Neural cell (in vitro differentiated cells): ENCODE results near the gene SLC6A8. TPM values are rescaled to one million over a fixed set of nuclear protein-coding genes. Genes with fewer than 3 reads are reported as not detected.

ENCODE experiments used
- H2AFZ ChIP-seq: fragments of 200-600, 300-800 bp; sonication (generic), shearing (Covaris generic); 2 replicates; pipeline ENCODE4 v1.6.0; 2014; ENCODE audit warnings: low read depth, mild to moderate bottlenecking, antibody characterized with exemption, low read length, moderate library complexity
- H3F3A ChIP-seq: fragments of 200-600 bp; shearing (Covaris generic); 2 replicates; pipeline ENCODE4 v1.6.1; 2016; ENCODE audit warnings: mild to moderate bottlenecking, moderate library complexity, mixed read lengths, antibody characterized with exemption, low read length; ENCODE audit not compliant: insufficient read depth, poor library complexity, severe bottlenecking
- H3K27ac ChIP-seq: fragments of 200-600, 300-800 bp; sonication (generic), shearing (Covaris generic); 2 replicates; pipeline ENCODE4 v1.5.1; 2014; ENCODE audit warnings: mild to moderate bottlenecking, low read length, moderate library complexity
- H3K27me3 ChIP-seq: fragments of 300-800, 200-600 bp; sonication (generic), shearing (Covaris generic); 2 replicates; pipeline ENCODE4 v1.6.0; 2014; ENCODE audit warnings: mild to moderate bottlenecking, low read depth, low read length, moderate library complexity; ENCODE audit not compliant: insufficient read depth
- H3K36me3 ChIP-seq: fragments of 300-800, 200-600 bp; sonication (generic), shearing (Covaris generic); 2 replicates; pipeline ENCODE4 v1.5.1; 2014; ENCODE audit warnings: mild to moderate bottlenecking, antibody characterized with exemption, low read length, moderate library complexity; ENCODE audit not compliant: insufficient read depth
- H3K4me2 ChIP-seq: fragments of 300-800, 200-600 bp; sonication (generic), shearing (Covaris generic); 2 replicates; pipeline ENCODE4 v1.6.0; 2014; ENCODE audit warnings: mild to moderate bottlenecking, low read length
- H3K4me3 ChIP-seq: fragments of 300-800, 200-600 bp; sonication (generic), shearing (Covaris generic); 2 replicates; pipeline ENCODE4 v1.5.1; 2014; ENCODE audit warnings: mild to moderate bottlenecking, low read length, moderate library complexity
- H3K79me2 ChIP-seq: fragments of 200-600 bp; shearing (Covaris generic); replicated peaks from 2 replicates; pipeline ENCODE4 v1.6.0; 2014; ENCODE audit warnings: mild to moderate bottlenecking, low read length, moderate library complexity; ENCODE audit not compliant: insufficient read depth
- H3K9ac ChIP-seq: fragments of 300-800, 200-600 bp; sonication (generic), shearing (Covaris generic); 2 replicates; pipeline ENCODE4 v1.6.1; 2016; ENCODE audit warnings: mild to moderate bottlenecking, low read length, mixed read lengths
- H3K9me2 ChIP-seq: fragments of 200-600 bp; shearing (Covaris generic); 2 replicates; pipeline ENCODE4 v1.6.1; 2016; ENCODE audit warnings: mild to moderate bottlenecking, low read length, mixed read lengths; ENCODE audit not compliant: insufficient read depth
- H3K9me3 ChIP-seq: fragments of 200-600, 300-800 bp; sonication (generic), shearing (Covaris generic); 2 replicates; pipeline ENCODE4 v1.6.1; 2016; ENCODE audit warnings: mild to moderate bottlenecking, mixed run types, low read length, moderate library complexity, mixed read lengths
- H4K20me1 ChIP-seq: fragments of 200-600 bp; shearing (Covaris generic); 2 replicates; pipeline ENCODE4 v1.6.1; 2016; ENCODE audit warnings: mild to moderate bottlenecking, mixed run types; ENCODE audit not compliant: insufficient read depth
- CTCF ChIP-seq: fragments of 450-650 bp; IDR thresholded peaks from 2 replicates; pipeline ENCODE4 v1.5.1; 2014; ENCODE audit warnings: antibody characterized with exemption, mild to moderate bottlenecking, moderate library complexity; ENCODE audit not compliant: poor library complexity, severe bottlenecking
- EP300 ChIP-seq: fragments of 450-650 bp; conservative IDR thresholded peaks from 2 replicates; pipeline ENCODE4 v1.6.1; 2014; ENCODE audit warnings: antibody characterized with exemption, mild to moderate bottlenecking, moderate library complexity; ENCODE audit not compliant: poor library complexity, severe bottlenecking
- EZH2 ChIP-seq: fragments of 200-600, 300-800 bp; shearing (Covaris generic), sonication (generic); IDR thresholded peaks from 2 replicates; pipeline ENCODE4 v1.6.1; 2014; ENCODE audit warnings: antibody characterized with exemption, low read length, borderline replicate concordance, mild to moderate bottlenecking; ENCODE audit not compliant: insufficient read depth, poor library complexity, severe bottlenecking
- MXI1 ChIP-seq: fragments of 450-650 bp; conservative IDR thresholded peaks from 2 replicates; pipeline ENCODE4 v1.6.1; 2014; ENCODE audit warnings: antibody characterized with exemption, mild to moderate bottlenecking; ENCODE audit not compliant: poor library complexity, severe bottlenecking
- POLR2AphosphoS5 ChIP-seq: IDR thresholded peaks from 2 replicates; pipeline ENCODE4 v1.6.1; 2012
- RAD21 ChIP-seq: fragments of 450-650 bp; conservative IDR thresholded peaks from 2 replicates; pipeline ENCODE4 v1.6.1; 2014; ENCODE audit warnings: antibody characterized with exemption, mild to moderate bottlenecking, moderate library complexity
- REST ChIP-seq: IDR thresholded peaks from 2 replicates; pipeline ENCODE4 v1.6.1; 2012; ENCODE audit warnings: borderline replicate concordance
- SMC3 ChIP-seq: fragments of 450-650 bp; conservative IDR thresholded peaks from 2 replicates; pipeline ENCODE4 v1.6.1; 2014; ENCODE audit warnings: antibody characterized with exemption, mild to moderate bottlenecking, moderate library complexity; ENCODE audit not compliant: poor library complexity
- TAF1 ChIP-seq: IDR thresholded peaks from 2 replicates; pipeline ENCODE4 v1.6.1; 2012; ENCODE audit warnings: low read depth
- polyA plus RNA-seq: library from polyadenylated mRNA; depleted of rRNA; stranded (reverse); fragments of >200 nt; gene quantifications from 2 replicates; pipeline ENCODE4 v1.2.3, GENCODE V29; 2014

The SLC6A8 gene
- polyA plus RNA-seq, 1 donor from 2014 or later, result 36.4 TPM

- Histone ChIP-seq H3K4me3 (no peak overlapping the region), H3K9ac (no peak overlapping the region), H4K20me1 (no peaks in the 10 kb centered on the region), H3K9me2 (no peaks in the 10 kb centered on the region), H3K79me2 (no peaks in the 10 kb centered on the region), H2AFZ (no peak overlapping the region), H3F3A (no peaks in the 10 kb centered on the region), H3K27me3 (peaks cover 7% of the 10 kb centered on the region), H3K4me2 (no peak overlapping the region), H3K27ac (no peak overlapping the region), H3K36me3 (no peaks in the 10 kb centered on the region), H3K9me3 (no peaks in the 10 kb centered on the region)
- TF ChIP-seq REST (no peak), SMC3 (no peak), TAF1 (no peak), POLR2AphosphoS5 (no peak), EP300 (no peak), EZH2 (no peak), CTCF (no peak), RAD21 (no peak), MXI1 (no peak)
Observed at GRCh38 chrX:153657161-153657560, 30.6 kb upstream of the SLC6A8 start.

GRCh38 chrX:153659268-153659667 lies 28.5 kb upstream of the SLC6A8 start:
- Histone ChIP-seq H3K27ac (no peak overlapping the region), H3K79me2 (no peaks in the 10 kb centered on the region), H4K20me1 (no peaks in the 10 kb centered on the region), H3K9ac (no peak overlapping the region), H3K4me3 (no peak overlapping the region), H3F3A (no peaks in the 10 kb centered on the region), H3K9me2 (no peaks in the 10 kb centered on the region), H3K27me3 (peaks cover 13% of the 10 kb centered on the region), H3K9me3 (no peaks in the 10 kb centered on the region), H3K4me2 (no peak overlapping the region), H3K36me3 (no peaks in the 10 kb centered on the region), H2AFZ (no peak overlapping the region)
- no peak for TF ChIP-seq REST
- TF ChIP-seq EP300, result no peak
- TF ChIP-seq TAF1, result no peak
- TF ChIP-seq MXI1, result no peak
- TF ChIP-seq CTCF, result no peak
- TF ChIP-seq EZH2, result no peak
- no peak for TF ChIP-seq SMC3
- TF ChIP-seq RAD21, result no peak
- TF ChIP-seq POLR2AphosphoS5, result no peak
